Left forelimb (tissue), 1 donor: Measurements from ENCODE around the gene RAB3A.
"Not testable (repeated sequence)": the region's sequence is repeated elsewhere in the genome, so short reads cannot be mapped to it uniquely, and the experiment has no call there.

ENCODE experiments used
- DNase-seq: peaks from one replicate; pipeline ENCODE4 v3.0.0-alpha.2; 2018; ENCODE audit warnings: low spot score

Gene RAB3A

DNA sequence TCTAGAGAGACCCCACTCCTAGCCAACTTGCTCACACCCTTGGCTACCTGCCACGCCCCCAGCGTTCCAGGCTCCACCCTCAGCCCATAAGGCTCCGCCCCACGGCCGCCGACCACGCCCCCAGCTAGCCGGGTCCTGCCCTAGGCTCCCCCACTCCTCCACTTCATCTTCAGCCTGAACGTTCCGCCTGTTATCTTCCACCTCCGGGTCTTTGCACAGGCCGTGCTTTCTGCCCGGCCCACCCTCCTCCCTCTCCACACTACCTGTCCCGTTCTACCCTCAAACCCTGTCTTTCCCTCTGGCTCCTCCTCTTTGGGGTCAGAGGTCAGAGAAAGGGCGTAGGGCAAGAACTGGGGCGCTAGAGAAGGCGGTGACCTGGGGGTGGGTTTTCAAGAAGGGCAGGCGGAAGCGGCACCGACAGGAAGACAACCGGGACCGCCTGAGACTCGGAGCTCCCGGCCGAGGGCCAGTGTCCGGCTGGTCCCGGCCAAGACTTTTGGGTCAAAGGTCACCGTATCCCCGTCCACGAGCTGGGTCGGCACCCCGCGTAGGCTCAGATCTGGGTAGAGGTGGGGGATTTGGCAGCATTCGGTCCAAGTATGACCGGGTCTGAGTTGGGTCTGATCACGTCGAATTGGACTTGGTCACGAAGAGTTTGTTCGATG is 20.1 kb upstream of the RAB3A start:
- no peak for DNase-seq

GRCh38 chr19:18221815-18222725 is 18.2 kb upstream of the RAB3A start:
- no peak for DNase-seq

DNA sequence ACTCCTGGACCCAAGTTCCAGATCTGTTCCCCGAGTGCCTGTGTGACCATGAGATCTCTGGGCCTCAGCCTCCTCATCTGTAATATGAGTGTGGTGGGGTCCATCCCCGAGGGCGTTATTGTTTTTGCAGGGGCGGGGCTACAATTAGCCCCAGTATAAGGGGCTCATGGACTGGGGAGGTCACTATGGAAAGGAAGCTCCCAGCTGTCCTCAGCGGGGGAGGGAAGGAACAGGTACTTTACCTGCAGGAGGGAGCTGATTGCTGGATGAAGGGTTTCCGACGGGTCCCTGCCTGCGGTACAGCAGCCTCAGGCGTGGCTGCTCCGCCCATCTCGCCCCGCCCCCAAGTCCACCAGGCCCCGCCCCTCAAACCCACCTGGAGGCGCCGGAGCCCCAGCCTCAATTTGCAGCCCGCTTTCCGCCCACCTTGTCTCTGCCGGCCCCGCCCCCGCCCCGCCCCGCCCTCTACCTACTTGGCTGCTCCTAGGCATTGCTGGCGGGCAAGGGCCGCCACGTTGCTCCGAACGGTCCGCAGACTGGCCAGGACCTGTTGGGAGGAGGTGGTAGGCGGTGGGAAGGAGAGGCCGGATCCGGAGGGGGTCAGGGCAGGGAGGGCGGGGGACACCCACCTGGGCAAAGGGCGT is 16.9 kb upstream of the RAB3A start:
- no peak for DNase-seq

DNA sequence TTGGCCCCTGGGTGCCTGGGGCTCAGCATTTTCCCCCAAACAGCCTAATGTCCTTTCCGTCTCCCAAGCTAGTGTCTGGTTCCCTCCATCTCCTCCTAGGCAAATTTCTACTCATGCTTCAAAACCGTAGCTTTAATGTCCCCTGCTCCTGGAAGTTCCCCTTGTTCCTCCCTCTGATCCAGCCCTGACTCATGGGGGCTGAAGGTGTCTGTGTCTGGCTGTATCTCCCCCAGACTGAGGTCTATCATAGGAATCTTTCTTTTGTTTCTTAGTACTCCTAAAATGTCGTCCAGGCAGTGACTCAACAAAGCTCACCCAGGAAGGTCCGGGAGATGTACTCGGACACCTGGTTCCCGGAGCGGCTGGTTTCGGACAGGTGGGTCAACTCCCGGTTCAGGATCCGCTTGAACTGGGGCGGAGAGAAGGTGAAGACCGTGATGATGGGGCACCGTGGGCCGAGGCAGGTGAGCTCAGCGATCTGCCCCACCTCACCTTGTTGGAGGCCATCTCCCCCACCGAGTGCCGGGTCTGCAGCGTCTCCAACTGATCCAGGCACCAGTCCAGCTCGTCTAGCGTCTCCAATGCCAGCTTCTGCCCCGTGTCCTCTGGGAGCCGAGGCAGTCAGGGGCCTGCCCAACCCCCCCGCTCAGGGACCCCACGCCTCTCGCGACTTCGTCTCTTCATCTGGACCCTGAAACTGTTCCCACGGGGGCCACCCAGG is 16.2 kb upstream of the RAB3A start:
- DNase-seq: no peak

GRCh38 chr19:18218600-18218999 is 14.8 kb upstream of the RAB3A start:
- DNase-seq: no peak

GRCh38 chr19:18218159-18218558 is 14.3 kb upstream of the RAB3A start:
- DNase-seq: no peak

DNA sequence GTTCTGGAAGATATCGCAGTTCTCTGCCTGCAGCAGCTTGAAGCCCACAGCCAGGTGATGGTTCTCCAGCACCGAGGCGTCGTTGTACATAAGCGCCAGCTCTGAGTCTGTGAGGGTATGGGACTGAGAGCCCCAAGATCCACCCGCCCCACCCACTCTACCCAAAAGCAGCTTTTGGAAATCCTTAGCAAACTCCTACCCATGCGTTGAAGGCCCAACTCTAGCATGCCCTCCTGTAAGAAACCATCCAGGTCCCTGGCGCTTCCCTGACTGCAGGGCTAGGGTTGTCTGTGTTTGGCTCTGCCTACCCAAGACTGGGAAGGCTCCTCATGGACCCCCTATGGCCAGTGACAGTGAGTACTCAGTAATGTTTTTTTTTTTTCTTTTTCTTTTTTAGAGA is 12.9 kb upstream of the RAB3A start:
- DNase-seq: no peak

- DNase-seq: no peak
These were observed 11.1 kb upstream of the RAB3A start for GRCh38 chr19:18214779-18215433.

- no peak for DNase-seq
These were observed 7.8 kb upstream of the RAB3A start for GRCh38 chr19:18211683-18212082.

GRCh38 chr19:18209912-18210311 is 6.1 kb upstream of the RAB3A start:
- not testable (repeated sequence) for DNase-seq

GRCh38 chr19:18208098-18208951 is 4.5 kb upstream of the RAB3A start:
- no peak for DNase-seq

- DNase-seq: no peak
These were observed 2.2 kb upstream of the RAB3A start for GRCh38 chr19:18206018-18206417.

- peak; percentile 86 for DNase-seq
These were observed 1.5 kb upstream of the RAB3A start for GRCh38 chr19:18205200-18205892.

- DNase-seq: no peak
These were observed 755 bp upstream of the RAB3A start for GRCh38 chr19:18204394-18205199.

DNA sequence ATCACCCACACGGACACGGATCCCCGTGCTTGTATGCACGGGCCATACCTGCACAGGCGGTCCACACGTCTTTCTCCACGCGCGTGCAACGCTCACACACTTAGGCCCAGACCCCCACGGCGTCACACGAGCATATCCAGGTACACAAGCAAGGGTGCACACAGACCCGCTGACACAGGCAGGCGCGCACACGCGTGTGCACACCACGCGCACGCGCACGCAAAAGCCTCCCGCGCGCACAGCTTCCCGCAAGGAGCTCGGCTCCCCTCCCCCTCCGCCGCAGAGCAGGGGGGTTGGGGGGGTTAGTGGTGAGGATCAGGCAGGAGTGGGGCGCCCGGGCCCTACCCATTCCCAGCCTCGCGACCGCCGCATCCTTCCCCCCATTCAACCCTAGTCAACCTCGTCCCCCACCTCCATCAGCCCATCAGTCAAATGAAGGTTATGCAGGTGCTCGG is 407 bp downstream of the RAB3A start:
- DNase-seq: peak; percentile 77

- DNase-seq: no peak
These were observed 949 bp downstream of the RAB3A start for GRCh38 chr19:18202778-18203407.

DNA sequence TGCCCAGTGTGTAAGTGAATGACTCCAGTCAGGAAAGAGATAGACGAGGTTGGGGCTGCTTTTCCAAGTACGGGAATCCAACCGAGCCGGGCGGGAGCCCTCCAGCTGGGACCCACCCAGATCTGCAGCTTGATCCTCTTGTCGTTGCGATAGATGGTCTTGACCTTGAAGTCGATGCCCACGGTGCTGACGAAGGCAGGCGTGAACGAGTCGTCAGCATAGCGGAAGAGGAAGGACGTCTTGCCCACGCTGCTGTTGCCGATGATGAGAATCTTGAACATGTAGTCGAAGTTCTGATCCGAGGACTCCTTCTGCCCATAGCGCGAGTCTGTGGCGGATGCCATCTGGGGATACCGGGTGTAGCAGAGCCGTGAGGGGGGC is 1.5 kb downstream of the RAB3A start:
- no peak for DNase-seq

- no peak for DNase-seq
These were observed 5.5 kb downstream of the RAB3A start for GRCh38 chr19:18198374-18198773.

DNA sequence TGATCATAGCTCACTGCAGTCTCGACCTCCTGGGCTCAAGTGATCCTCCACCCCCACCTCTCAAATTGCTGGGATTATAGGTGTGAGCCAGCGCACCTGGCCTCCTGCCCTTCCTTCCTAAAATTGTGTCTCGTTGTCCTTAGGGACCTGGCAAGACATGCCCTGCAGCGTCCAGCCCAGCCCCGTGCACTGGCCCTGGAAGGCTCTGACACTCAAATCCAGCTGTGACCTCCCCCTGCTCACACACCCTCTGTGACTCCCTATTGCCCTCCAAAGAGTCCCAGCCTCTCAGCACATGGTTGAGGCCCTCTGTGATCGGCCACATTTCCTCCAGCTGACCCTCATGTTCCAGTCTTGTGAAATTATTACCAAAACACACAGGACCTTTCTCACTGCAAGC is 5.9 kb downstream of the RAB3A start:
- DNase-seq: no peak
